HG03571 (cell line): ENCODE results near the gene VWC2.

Experiments used
- ATAC-seq: cut with Tn5 transposase; IDR thresholded peaks from one replicate; pipeline ENCODE4 v1.9.1; 2021; ENCODE audit not compliant: unreplicated experiment

VWC2 gene

DNA sequence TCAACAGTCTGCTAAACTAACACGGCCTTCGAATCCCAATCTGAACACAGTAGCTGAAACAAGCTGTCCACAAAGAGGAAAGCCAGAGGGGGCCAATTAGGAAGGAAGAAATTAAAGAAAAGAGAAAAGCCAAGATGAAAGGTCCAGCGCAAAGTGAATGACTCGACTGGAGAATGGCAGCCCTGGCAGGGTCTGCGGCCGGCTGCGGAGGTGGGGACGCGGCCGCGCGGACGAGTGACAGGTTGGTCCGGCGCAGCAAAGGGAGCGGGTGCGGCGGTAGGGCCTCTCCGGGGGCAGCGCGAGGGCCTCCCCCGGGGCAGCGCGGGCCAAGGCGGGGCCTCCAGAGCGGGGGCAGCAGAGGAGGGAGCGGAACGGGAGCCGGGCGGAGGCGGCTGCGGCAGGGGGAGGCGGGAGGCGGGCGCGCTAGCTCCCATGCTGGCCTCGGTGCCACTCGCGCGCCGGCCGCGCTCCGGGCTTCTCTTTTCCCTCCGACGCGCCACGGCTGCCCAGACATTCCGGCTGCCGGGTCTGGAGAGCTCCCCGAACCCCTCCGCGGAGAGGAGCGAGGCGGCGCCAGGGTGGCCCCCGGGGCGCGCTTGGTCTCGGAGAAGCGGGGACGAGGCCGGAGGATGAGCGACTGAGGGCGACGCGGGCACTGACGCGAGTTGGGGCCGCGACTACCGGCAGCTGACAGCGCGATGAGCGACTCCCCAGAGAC is at the start of gene VWC2:
Gene VWC2, plus strand, starts transcription at position 421 of the 718 bp plus-strand sequence. CDS start 1,798 bp downstream, outside the sequence.
- ATAC-seq = no peak

DNA sequence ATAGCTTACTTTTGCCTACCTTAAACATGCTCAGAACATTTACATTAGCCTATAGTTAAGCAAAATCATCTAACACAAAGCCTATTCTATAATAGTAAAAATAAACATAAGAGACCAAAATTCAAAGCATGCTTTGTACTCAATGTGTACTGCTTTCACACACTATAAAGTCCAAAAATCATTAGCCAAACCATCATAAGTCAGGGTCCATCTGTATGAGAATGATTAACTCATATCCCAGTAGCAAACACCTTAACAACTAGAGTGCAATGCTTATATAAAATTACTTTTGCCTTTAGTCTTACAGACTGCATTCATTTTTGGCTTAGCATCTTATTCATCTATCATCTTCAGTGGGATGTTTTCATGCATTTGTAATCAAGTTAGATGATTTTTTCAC is 49.4 kb upstream of the VWC2 start:
- ATAC-seq = no peak

DNA sequence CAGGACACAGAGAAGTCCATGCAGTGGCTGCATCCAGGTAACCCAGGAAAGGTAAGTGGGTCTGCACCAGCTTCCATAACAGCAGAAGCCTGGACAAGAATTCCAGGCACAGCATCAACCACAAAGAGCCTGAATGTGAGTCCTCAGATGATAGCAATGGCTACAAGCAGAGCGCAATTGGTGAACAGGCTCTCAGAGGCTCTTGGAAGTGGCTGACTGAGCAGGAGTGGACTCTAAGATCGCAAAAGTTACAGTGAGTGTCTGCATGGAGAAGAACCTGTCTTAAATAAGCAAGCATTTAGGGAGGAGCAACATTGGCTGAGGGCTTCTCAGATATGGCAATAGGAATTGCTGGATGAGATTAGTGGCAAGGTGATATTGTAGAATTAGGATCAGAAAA is 41.6 kb upstream of the VWC2 start:
- ATAC-seq = no peak

DNA sequence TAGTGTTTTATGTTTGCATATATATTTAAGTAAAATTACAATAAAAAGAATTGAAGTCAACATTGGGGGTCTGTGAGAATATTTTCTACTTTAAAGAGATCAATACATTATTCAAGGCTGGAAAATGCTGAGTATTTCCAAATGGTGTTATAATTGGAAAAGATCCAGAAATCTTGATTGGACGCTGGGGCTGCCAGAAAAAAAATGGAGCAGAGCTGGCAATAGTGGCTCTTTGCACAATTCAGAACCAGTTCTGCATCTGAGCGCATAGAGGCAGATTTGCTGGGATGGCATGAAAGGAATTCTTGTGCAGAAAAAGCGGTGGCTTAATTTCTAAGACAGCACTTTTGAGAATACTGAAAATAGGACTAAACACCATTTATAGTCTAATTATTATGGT is 10.8 kb upstream of the VWC2 start:
- no peak for ATAC-seq

DNA sequence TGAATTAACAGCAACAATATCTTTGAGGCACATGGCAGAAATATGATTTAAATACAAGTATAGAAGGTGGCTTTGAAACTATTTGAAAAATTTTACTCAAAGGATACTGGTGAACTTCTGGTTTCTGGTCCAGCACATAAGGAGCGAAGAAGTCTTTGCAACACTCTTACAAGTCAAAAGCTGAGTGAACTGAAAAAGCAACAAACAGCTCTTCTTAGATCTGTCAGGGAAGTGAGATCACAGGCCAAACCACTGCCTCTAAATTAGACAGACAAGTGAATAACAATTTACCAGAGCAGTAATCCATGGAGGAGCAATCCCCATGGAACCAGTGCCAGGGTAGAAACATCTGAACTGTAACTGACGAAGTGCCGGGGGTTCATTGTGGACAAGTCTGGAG is 9.6 kb upstream of the VWC2 start:
- no peak for ATAC-seq

DNA sequence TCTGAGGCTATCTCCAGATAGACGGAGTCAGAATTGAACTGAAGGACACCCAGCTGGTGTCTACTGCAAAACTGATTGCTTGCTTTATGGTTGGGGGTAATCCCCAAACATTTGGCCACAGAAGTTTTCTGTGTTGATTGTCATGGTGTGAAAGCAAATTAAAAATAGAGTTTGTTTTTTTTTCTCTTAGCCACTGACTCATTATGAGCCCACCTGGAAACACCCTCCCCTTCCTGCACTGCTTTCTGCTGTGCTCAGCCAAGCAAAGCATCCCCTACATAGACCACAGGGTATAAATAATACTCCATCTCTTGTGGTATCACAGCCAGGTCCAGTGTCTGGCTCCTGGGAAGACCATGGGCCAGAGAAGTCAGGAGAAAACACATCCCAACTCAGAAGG is 6.5 kb upstream of the VWC2 start:
- peak; percentile 85 for ATAC-seq

DNA sequence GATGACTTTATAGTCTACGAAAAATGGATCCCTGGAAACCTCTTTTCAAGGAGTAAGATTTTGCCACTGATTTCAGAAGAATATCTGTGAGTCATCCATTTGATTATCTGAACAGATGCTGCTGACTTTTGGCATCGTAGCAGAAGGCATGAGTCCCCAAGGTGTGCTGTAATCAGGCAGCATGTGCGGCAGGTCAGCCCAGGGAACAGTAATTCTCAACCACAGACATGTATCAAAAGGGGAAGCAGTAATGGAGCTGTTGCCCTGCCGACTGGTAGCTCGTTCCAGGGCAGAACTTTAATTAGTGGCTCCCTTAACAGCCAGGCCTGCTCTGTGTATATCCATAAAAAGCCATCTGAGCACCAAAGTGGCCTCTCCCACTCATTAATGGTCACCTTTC is 5.7 kb upstream of the VWC2 start:
- no peak for ATAC-seq

DNA sequence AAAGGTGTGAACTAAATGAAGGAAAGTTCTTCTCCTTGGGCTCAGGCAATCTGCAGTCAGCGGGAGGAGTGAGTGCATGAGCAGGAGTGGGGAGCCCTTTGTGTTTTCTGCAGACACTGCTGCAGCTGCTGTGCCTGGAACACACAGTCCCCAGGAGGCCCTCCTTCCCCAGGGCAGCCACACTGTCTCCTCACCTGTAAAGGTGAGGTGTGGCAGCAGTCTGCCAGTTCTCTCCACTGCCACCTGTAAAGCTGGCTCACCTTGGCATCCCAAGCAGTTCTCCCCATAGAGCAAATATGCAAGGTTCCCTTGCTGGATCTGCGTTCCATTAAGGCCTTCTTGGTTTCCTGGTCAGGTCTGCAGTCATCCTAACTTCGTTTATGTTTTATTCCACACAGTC is 5.2 kb upstream of the VWC2 start:
- ATAC-seq = no peak

DNA sequence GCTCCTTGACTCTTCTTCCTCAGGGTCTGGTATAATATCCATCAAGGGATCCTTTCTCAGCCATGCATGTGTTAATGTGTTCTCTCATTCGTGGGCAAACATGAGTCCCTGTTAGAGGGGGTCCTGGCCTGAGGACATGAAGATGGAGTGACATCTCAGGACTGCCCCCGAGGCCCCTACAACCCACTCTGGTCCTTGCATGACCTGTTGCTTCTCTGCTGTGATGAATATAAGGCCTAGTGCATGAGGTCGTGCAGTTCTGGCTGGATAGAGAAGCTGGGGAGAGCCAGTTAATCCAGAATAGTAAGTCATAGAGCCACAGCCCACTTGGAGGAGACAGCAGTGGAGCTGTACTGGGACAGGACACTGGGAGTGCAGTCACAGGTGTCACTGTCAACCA is 4.6 kb upstream of the VWC2 start:
- no peak for ATAC-seq

DNA sequence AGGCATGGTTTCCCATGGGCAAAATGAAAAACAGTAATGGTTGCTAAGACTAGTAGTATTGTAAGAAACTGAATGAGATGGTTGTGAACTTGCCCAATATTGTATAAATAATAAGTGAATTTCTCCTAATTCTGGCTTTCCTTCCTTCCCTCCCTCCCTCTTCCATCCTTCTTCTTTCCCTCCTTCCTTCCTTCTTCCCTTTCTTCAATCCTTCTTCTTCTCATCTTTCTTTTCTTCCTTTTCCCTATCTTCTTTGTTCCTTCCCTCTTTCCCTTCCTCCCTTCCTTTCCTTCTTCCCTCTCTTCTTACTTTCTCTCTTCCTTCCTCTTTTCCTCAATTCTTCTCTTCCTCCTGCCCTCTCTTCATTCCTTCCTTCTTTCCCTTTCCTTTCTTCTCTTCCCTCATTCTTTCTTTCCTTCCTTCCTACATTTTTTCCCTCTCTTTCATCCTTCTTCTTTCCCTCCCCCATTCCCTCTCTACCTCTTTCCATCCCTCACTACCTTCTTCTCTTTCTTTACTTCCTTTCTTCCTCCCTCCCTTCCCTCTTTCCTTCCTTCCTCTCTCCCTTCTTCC is 4.1 kb upstream of the VWC2 start:
- no peak for ATAC-seq

DNA sequence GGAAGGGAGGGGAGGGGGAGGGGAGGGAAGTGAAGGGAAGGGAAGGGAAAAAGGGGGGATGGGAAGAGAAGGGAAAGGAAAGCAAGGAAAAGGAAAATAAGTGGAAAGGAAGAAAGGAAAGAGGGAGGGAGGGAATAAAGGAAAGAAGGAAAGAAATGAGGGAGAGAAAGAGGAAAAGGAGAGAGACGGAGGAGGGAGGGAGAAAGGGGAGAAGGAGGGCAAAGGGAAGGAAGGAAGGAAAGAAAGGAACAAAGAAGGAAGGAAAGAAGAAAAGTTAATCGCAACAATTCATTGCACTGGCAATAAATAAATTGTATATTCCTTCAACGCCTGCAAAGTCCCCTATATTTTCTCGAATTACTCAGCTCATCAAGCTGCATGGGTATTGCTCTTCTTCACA is 2.6 kb upstream of the VWC2 start:
- no peak for ATAC-seq

DNA sequence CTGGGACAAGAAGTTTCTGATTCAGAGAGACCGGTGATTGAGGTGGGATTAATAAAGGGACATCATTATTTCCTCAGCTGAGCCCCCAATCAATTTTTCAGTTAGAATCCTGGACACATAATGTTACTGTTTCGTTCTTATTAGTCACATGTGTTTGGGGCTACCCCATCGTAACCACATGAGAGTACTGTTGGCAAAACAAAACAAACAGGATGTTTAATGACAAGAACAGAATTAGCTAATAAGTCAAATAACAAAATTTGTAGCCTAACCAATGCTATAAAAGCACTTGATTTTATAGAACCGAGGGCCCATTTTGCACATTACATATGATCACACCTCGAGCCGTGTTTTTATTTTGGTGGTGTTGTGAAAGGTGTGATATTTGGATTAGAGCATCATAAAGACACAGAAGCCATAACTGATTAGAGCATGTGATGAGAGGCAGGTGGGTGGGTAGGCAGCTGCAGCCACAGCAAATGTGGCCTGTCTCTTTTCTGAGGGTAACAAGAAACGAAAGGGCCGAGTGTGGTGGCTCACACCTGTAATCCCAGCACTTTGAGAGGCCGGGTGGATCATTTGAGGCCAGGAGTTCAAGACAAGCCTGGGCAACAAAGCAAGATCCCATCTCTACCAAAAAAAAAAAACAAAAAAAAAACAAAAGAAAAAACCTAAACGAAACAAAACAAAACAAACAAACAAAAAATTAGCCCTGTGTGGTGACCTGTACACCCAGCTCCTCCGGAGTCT is 1.8 kb upstream of the VWC2 start:
- ATAC-seq = peak; percentile 30

DNA sequence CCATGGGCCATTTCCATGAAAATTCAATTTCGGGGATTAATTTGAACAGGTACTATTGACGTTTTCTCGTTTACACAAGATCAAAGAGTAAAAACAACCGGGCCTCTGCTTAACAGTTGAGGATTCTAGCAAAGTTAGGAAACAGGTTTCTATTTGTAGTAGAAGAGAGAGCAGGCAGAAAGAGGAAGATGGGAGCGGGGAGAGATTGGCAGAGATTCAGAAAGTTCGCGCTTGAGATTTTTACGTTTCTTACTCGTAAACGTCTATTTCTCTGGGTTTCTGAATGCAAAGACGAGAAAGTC is 571 bp upstream of the VWC2 start:
- ATAC-seq = no peak

DNA sequence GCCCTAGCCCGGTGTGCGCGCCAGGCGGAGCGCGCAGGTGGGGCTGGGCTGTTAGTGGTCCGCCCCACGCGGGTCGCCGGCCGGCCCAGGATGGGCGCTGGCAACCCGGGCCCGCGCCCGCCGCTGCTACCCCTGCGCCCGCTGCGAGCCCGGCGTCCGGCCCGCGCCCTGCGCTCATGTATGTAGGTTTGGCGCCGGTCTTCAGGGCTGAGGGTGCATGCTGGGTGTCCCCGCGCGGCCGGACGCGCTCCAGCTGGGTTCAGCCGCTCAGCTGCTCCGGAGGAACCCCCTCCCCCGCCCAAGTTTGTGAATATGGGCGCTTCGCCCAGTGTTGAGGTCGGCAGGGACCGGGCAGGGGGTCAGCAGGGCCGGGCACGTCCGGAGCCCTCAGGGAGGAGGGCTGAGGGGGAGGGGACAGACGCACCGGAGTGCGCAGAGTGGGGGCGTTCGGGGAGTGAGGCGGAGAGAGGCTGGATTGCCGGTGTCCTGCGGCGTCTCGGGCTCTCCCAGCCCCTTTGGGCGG is 559 bp downstream of the VWC2 start:
- ATAC-seq = no peak

DNA sequence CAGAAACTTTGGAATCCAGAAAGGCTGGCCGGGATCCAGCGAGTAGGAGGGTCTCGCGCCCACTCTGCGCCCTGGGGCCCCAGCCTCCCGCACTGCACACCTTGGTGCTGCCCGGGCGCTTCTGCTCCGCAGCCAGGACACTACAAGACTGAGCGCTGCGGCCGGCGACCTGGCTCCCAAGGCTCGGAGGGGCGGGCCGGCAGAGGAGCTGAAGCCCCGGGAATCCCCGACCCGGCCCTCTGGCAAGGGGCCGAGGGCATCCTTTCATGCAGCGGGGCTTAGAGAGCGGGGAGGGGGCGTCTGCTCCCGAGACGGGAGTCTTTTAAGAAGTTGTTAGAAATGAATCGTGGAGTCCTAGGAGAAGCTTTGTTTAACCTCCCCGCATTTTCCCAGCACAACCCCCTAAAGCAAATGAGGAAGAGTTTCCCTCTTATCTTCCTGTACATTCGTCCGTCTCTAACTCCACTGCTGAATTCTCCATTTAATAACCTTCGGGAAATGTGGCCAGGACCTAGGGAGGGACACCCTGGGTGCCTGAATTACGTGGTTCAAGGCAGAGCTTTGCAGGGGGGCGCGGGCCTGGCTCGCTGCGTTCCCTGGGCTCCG is 1.1 kb downstream of the VWC2 start:
- ATAC-seq = no peak

DNA sequence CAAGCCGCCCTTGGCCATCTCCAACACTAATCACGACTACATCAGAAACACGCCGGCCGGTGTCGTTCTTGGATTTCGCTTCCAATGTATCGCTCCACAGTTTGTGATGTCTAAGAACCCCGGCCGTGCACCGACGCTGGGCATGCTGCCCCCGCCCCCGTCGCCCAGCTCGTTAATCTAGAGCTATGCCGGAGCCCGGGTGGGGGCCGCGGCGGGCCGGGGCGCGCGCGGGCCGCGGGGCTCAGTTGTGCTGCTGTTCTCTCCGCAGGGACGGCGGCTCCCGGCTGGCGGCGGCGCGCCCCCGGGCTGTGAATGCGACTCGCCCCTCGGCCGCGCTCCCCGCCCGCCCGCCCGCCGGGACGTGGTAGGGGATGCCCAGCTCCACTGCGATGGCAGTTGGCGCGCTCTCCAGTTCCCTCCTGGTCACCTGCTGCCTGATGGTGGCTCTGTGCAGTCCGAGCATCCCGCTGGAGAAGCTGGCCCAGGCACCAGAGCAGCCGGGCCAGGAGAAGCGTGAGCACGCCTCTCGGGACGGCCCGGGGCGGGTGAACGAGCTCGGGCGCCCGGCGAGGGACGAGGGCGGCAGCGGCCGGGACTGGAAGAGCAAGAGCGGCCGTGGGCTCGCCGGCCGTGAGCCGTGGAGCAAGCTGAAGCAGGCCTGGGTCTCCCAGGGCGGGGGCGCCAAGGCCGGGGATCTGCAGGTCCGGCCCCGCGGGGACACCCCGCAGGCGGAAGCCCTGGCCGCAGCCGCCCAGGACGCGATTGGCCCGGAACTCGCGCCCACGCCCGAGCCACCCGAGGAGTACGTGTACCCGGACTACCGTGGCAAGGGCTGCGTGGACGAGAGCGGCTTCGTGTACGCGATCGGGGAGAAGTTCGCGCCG is 1.9 kb downstream of the VWC2 start:
- ATAC-seq = no peak

DNA sequence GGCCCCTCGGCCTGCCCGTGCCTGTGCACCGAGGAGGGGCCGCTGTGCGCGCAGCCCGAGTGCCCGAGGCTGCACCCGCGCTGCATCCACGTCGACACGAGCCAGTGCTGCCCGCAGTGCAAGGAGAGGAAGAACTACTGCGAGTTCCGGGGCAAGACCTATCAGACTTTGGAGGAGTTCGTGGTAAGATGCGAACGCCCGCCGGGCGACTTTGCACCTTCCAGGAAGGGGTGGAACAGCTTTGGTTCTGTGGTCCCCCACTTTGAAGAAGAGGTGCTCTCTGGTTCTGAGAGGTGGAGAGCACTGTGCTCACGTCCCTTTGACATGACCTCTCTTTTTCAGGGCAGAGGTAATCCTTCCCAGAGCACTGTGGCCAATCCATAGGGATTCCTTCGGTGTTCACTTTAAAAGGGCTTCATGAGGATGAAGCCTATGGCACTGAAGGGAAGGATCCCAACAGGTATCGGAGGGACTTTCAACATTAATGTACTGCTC is 2.6 kb downstream of the VWC2 start:
- ATAC-seq = no peak

DNA sequence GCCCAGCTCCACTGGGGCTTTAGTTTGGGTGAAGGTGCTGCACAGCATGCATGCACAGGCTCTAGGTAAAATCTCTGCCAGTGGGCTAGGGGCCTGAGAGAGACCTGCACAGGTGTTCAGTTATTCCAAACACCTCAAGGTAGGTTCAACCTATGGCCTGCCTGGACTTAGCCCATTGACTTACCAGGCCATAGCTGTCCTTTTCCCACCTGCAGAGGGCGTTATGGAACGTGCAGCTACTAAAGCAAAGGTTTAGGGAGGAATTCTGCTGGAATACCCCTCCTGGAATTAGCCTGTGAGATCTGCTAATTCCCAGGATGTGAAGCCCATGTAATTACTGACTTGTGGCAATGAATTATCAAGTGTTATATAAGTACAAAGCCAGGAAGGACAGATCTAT is 3.6 kb downstream of the VWC2 start:
- ATAC-seq = no peak

DNA sequence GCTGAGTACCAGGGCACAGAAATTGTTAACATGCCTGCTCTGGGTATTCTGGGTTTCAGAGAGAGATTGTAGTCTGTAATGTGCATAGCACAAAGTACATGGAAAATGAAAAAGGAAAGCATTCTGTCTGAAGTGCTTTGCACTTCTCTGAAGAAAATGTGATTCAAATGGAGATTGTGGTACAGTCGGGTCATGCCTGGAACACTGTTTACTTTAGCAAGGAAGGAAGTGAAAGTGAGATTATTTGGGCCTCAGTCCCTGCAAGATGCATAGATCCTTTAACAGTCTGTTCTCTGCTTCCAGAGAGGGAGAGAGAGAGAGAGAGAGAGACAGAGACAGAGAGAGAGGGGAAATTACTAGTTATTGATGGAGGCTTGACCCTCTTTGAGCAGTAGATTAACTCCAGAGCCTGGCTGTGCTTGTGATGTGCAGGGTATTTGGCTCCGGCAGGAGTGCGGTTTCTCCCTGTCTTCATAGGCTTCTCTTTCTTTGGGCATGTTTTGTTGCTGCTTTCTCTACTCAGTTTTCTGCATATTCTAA is 5.4 kb downstream of the VWC2 start:
- ATAC-seq = no peak

DNA sequence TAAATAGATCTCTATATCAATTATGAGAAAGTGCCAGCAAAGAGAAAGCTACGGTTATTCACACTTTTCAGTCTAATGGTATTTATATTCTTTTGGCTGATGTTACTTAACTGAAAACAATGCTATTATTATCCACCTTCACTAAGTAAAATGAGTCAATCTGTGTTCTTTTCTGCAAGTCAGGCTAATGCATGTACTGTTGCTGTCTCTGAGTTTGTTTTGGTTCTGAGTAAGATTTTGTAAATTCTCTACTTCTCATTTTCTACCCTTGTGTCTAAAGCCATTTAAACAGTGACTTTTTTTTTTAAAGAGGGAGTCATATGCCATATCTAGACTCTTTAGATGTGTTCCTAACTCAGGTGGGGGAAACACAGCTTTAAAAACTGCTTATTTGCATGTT is 7.5 kb downstream of the VWC2 start:
- ATAC-seq = no peak
